Mesenchymal stem cell (in vitro differentiated cells and primary cell): ENCODE data around the gene MBNL2.

Experiments
- DNase-seq: peaks from one replicate; pipeline ENCODE4 v3.0.0-alpha.2; 2013
- H2AFZ ChIP-seq: one replicate; pipeline ENCODE4 v1.6.1; 2013; ENCODE audit warnings: low read depth, mild to moderate bottlenecking, control low read depth, inconsistent platforms, low read length, moderate library complexity
- H2AK5ac ChIP-seq: 2 replicates; pipeline ENCODE4 v1.6.1; 2013; ENCODE audit warnings: low read length, moderate library complexity, mild to moderate bottlenecking, inconsistent platforms; ENCODE audit not compliant: severe bottlenecking
- H2BK120ac ChIP-seq: one replicate; pipeline ENCODE4 v1.6.1; 2013; ENCODE audit warnings: low read depth, mild to moderate bottlenecking, inconsistent platforms, low read length, moderate library complexity
- H2BK12ac ChIP-seq, 2 experiments: one replicate each; pipeline ENCODE4 v1.6.1; 2013; ENCODE audit warnings: inconsistent platforms in 2 of 2, low read length in 2 of 2, mild to moderate bottlenecking in 2 of 2, moderate library complexity in 2 of 2, control low read depth in 1 of 2
- H2BK15ac ChIP-seq: one replicate; pipeline ENCODE4 v1.6.1; 2013; ENCODE audit warnings: mild to moderate bottlenecking, low read depth, inconsistent platforms; ENCODE audit not compliant: poor library complexity, severe bottlenecking
- H2BK5ac ChIP-seq: 2 replicates; pipeline ENCODE4 v1.6.1; 2013; ENCODE audit warnings: low read depth, mild to moderate bottlenecking, low read length, control low read depth, inconsistent platforms; ENCODE audit not compliant: poor library complexity, severe bottlenecking
- H3K14ac ChIP-seq, 2 experiments: one replicate each; pipeline ENCODE4 v1.6.1; 2013; ENCODE audit warnings: inconsistent platforms in 2 of 2, low read length in 2 of 2, control low read depth in 1 of 2, mild to moderate bottlenecking in 1 of 2, moderate library complexity in 1 of 2
- H3K18ac ChIP-seq, 2 experiments: one replicate each; pipeline ENCODE4 v1.6.1; 2013; ENCODE audit warnings: inconsistent platforms in 2 of 2, low read length in 2 of 2, control low read depth in 1 of 2, low read depth in 1 of 2, mild to moderate bottlenecking in 1 of 2
- H3K23ac ChIP-seq, 2 experiments: one replicate each; pipeline ENCODE4 v1.6.1; 2013; ENCODE audit warnings: inconsistent platforms in 2 of 2, low read length in 2 of 2, mild to moderate bottlenecking in 2 of 2, moderate library complexity in 2 of 2, control low read depth in 1 of 2
- H3K27ac ChIP-seq: 2 replicates; pipeline ENCODE4 v1.5.1; 2013; ENCODE audit warnings: mild to moderate bottlenecking, moderate library complexity, low read length, control low read depth, inconsistent platforms; ENCODE audit not compliant: poor library complexity, severe bottlenecking
- H3K27me3 ChIP-seq, 2 experiments: 2 replicates each; pipeline versions ENCODE4 v1.6.1 to v1.7.0; 2013; ENCODE audit warnings: low read length in 2 of 2, mild to moderate bottlenecking in 2 of 2, moderate library complexity in 2 of 2, control low read depth in 1 of 2, inconsistent platforms in 1 of 2; ENCODE audit not compliant: control insufficient read depth in 1 of 2, insufficient read depth in 1 of 2
- H3K36me3 ChIP-seq, 2 experiments: 2 replicates each; pipeline versions ENCODE4 v1.6.1 to v1.7.0; 2013; ENCODE audit warnings: low read length in 2 of 2, control low read depth in 1 of 2, inconsistent platforms in 1 of 2, low read depth in 1 of 2, mild to moderate bottlenecking in 1 of 2; ENCODE audit not compliant: insufficient read depth in 2 of 2, control insufficient read depth in 1 of 2
- H3K4ac ChIP-seq, 2 experiments: one replicate each; pipeline ENCODE4 v1.6.1; 2013; ENCODE audit warnings: inconsistent platforms in 2 of 2, low read length in 2 of 2, mild to moderate bottlenecking in 2 of 2, moderate library complexity in 2 of 2, control low read depth in 1 of 2, low read depth in 1 of 2
- H3K4me1 ChIP-seq: 2 replicates; pipeline ENCODE4 v1.6.1; 2013; ENCODE audit warnings: low read depth, low read length, control low read depth; ENCODE audit not compliant: control insufficient read depth, insufficient read depth
- H3K4me2 ChIP-seq: 2 replicates; pipeline ENCODE4 v1.6.1; 2013; ENCODE audit warnings: low read length, mild to moderate bottlenecking, inconsistent platforms; ENCODE audit not compliant: poor library complexity, severe bottlenecking
- H3K4me3 ChIP-seq, 2 experiments: 2 replicates each; pipeline versions ENCODE4 v1.5.1 to v1.7.0; 2013; ENCODE audit warnings: low read length in 2 of 2, mild to moderate bottlenecking in 2 of 2, control low read depth in 1 of 2, low read depth in 1 of 2; ENCODE audit not compliant: insufficient read depth in 1 of 2
- H3K79me1 ChIP-seq: replicated peaks from 2 replicates; pipeline ENCODE4 v1.6.1; 2013; ENCODE audit warnings: mild to moderate bottlenecking, control low read depth, low read length, inconsistent platforms; ENCODE audit not compliant: poor library complexity, severe bottlenecking
- H3K9ac ChIP-seq: 2 replicates; pipeline ENCODE4 v1.7.0; 2013; ENCODE audit warnings: mild to moderate bottlenecking, low read length, moderate library complexity
- H3K9me3 ChIP-seq: 2 replicates; pipeline ENCODE4 v1.7.0; 2013; ENCODE audit warnings: mild to moderate bottlenecking, low read length; ENCODE audit not compliant: control insufficient read depth
- H4K8ac ChIP-seq: one replicate; pipeline ENCODE4 v1.6.1; 2013; ENCODE audit warnings: inconsistent platforms, mild to moderate bottlenecking, low read length, moderate library complexity
- H4K91ac ChIP-seq: one replicate; pipeline ENCODE4 v1.6.1; 2013; ENCODE audit warnings: mild to moderate bottlenecking, low read length, inconsistent platforms
- WGBS: methylation state at CpG from one replicate; pipeline ENCODE4 v1.1.7; 2013; ENCODE audit warnings: mixed read lengths; 5-methylcytosine and 5-hydroxymethylcytosine counted together

MBNL2 gene

DNA sequence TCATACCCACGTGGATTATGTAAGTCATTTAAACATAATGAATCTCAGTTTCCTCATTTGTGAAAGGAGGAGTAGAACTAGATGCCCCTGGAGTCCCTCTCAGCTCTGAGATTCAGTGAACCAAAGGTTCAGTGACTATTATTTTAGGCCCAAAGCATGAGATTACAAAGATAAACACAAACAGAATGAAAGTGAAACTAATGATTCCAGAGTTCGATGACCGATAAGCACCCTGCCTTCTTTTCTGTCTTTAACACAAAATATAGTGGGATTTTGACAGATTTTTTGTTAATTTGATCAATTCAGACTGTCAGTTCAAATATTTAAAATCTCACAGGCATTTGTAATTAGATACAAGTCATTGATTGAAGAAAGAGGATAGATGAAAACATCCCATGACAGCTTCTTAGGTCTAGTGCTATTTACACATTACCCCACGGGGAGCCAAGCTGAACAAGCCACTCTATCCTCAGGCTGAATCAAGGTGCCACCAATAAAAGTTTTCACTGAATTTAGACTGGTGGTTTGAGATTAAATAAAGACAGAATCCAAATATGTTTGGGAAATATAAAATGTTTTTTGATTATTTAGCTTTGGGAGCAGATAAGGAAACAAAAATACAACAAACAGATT is 147.2 kb downstream of the MBNL2 start:
- Histone ChIP-seq H3K4me3 (peak overlapping the region in 1 of 2 experiments; percentile 74), H2AFZ (no peak overlapping the region), H2AK5ac (no peak overlapping the region), H3K14ac (no peak overlapping the region), H2BK5ac (no peak overlapping the region), H3K4ac (no peak overlapping the region), H3K27ac (no peak overlapping the region), H3K9me3 (no peaks in the 10 kb centered on the region), H2BK15ac (no peak overlapping the region), H4K91ac (no peak overlapping the region), H3K23ac (no peak overlapping the region), H2BK12ac (no peak overlapping the region), H3K27me3 (no peaks in the 10 kb centered on the region), H3K18ac (no peak overlapping the region), H2BK120ac (no peak overlapping the region), H3K9ac (peak overlapping the region; percentile 87), H3K36me3 (peaks cover 14 to 16% of the 10 kb centered on the region in 2 experiments), H3K79me1 (peaks cover 8% of the 10 kb centered on the region), H4K8ac (no peak overlapping the region), H3K4me1 (peaks cover 13% of the 10 kb centered on the region), H3K4me2 (peak overlapping the region; percentile 50)
- DNase-seq, result peak; percentile 62
- WGBS, result 100% methylated on average over 1 of the region's 4 CpGs

DNA sequence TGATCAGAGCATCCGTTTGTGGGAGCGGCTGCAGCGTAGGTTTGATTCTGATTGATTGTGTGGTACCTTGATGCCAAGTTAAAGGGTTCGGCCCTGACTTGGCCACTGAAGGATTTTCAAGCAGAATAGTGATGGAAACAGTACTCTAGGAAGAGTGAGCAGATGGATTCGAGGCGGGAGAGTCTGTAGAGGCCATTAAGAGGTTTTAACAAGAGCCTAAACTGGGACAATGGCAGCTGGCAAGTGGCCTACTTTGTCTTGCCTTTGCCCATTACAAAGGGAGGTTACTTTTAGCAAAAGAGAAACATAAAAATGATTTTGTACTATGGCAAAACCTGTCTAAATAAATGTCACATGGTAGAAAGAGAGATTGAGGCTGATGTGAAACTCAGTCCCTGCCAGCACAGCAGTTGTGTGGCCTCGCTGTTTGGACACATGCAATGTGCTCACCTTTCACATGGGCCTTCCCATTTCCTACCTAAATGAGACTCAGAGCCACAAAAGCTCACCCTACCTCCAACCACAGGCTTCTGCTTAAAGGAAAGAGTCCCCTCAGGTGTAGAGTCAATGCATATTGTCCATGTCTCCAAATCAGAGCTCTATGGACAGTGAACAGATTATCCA is 149.5 kb downstream of the MBNL2 start:
- no peak overlapping the region for H3K4me2 ChIP-seq
- 97% methylated on average over 7 of the region's 7 CpGs for WGBS
- H3K79me1 ChIP-seq, result peaks cover 14% of the 10 kb centered on the region
- H3K9me3 ChIP-seq, result no peaks in the 10 kb centered on the region
- peaks cover 25 to 26% of the 10 kb centered on the region in 2 experiments for H3K36me3 ChIP-seq
- no peak overlapping the region for H3K27ac ChIP-seq
- H3K14ac ChIP-seq, result no peak overlapping the region
- H2AK5ac ChIP-seq, result no peak overlapping the region
- no peak overlapping the region for H3K4ac ChIP-seq
- peaks cover 11% of the 10 kb centered on the region for H3K4me1 ChIP-seq
- no peak for DNase-seq
- no peak overlapping the region for H3K4me3 ChIP-seq
- no peak overlapping the region for H2AFZ ChIP-seq
- no peak overlapping the region for H2BK15ac ChIP-seq
- H4K8ac ChIP-seq, result no peak overlapping the region
- no peak overlapping the region for H3K23ac ChIP-seq
- no peak overlapping the region for H2BK120ac ChIP-seq
- no peaks in the 10 kb centered on the region for H3K27me3 ChIP-seq
- no peak overlapping the region for H3K9ac ChIP-seq
- H3K18ac ChIP-seq, result no peak overlapping the region
- no peak overlapping the region for H4K91ac ChIP-seq
- H2BK5ac ChIP-seq, result no peak overlapping the region
- no peak overlapping the region for H2BK12ac ChIP-seq

DNA sequence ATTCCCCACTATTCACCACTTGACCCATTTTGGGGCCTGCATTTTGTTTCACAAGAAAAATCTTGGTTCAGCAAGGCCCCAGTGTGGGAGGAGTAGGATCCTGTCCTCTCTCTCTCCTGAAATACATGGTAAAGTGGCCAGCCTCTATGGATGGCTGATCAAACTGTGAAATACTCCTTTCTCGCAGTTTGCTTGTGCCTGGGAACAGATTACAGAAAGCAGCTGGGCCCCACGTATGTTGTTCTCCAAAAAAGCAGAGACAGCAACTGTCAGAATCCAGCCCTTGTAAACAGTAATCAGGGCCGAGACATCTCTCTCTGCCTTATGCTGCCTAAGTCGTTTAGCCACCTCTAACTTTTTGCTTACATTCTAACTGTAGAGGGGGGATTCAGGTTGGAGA is 150.8 kb downstream of the MBNL2 start:
- Histone ChIP-seq H2BK12ac (no peak overlapping the region), H4K8ac (no peak overlapping the region), H2AFZ (no peak overlapping the region), H3K36me3 (peaks cover 28 to 32% of the 10 kb centered on the region in 2 experiments), H3K4me3 (no peak overlapping the region), H3K18ac (peak overlapping the region in 1 of 2 experiments; percentile 12), H3K4me2 (no peak overlapping the region), H3K14ac (no peak overlapping the region), H2BK15ac (peak overlapping the region; percentile 69), H2BK120ac (no peak overlapping the region), H3K4ac (no peak overlapping the region), H3K4me1 (peaks cover 3% of the 10 kb centered on the region), H2AK5ac (no peak overlapping the region), H3K23ac (no peak overlapping the region), H3K9ac (no peak overlapping the region), H3K27ac (no peak overlapping the region), H2BK5ac (no peak overlapping the region), H3K9me3 (no peaks in the 10 kb centered on the region), H3K79me1 (peaks cover 18% of the 10 kb centered on the region), H4K91ac (no peak overlapping the region), H3K27me3 (no peaks in the 10 kb centered on the region)
- DNase-seq, result no peak
- 70% methylated on average over 2 of the region's 4 CpGs for WGBS

DNA sequence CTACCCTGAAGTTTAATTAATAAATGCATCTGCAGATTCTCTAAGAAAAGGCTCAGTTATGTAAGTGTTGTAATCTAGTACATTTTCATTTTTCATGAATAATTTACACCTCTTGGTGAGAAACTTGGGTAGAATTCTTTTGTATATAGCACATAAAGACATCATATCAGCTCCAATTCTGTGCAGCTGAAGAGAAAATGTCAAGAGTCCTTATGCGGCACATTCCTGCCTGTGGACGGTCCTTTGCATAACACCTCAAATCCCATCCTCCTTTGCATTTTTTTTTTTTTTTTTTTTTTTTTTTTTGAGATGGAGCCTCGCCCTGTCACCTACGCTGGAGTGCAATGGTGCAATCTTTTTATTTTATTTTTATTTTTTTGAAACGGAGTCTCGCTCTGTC is 151.7 kb downstream of the MBNL2 start:
- no peak for DNase-seq
- H2BK15ac ChIP-seq, result no peak overlapping the region
- H3K4me3 ChIP-seq, result no peak overlapping the region
- H2BK12ac ChIP-seq, result no peak overlapping the region
- peaks cover 28 to 32% of the 10 kb centered on the region in 2 experiments for H3K36me3 ChIP-seq
- no peak overlapping the region for H4K8ac ChIP-seq
- H2AFZ ChIP-seq, result no peak overlapping the region
- H3K4ac ChIP-seq, result no peak overlapping the region
- H4K91ac ChIP-seq, result no peak overlapping the region
- H2AK5ac ChIP-seq, result no peak overlapping the region
- H3K14ac ChIP-seq, result no peak overlapping the region
- no peak overlapping the region for H3K18ac ChIP-seq
- H3K27me3 ChIP-seq, result no peaks in the 10 kb centered on the region
- no peak overlapping the region for H3K4me2 ChIP-seq
- WGBS, result 98% methylated on average over 4 of the region's 6 CpGs
- H3K9ac ChIP-seq, result no peak overlapping the region
- H3K79me1 ChIP-seq, result peaks cover 18% of the 10 kb centered on the region
- no peak overlapping the region for H2BK5ac ChIP-seq
- no peaks in the 10 kb centered on the region for H3K9me3 ChIP-seq
- H3K27ac ChIP-seq, result no peak overlapping the region
- no peak overlapping the region for H3K23ac ChIP-seq
- H3K4me1 ChIP-seq, result no peaks in the 10 kb centered on the region
- no peak overlapping the region for H2BK120ac ChIP-seq
